AG04450 (cell line): ENCODE data around the gene MTA1. TPM values are rescaled to one million over a fixed set of nuclear protein-coding genes. Genes with fewer than 3 reads are reported as not detected.

Experiments used
- CTCF ChIA-PET: fragments of 300-600, 350-600 bp; formaldehyde crosslinking; extraction: SDS; loops from one replicate; lab custom pipeline; 2022; ENCODE audit warnings: antibody characterized with exemption, inconsistent platforms; lab: Charles Lee
- POLR2A ChIA-PET: fragments of 350-600 bp; formaldehyde crosslinking; extraction: SDS; loops from one replicate; lab custom pipeline; 2021; ENCODE audit warnings: antibody characterized with exemption, inconsistent platforms; lab: Yijun Ruan, JAX
- DNase-seq: peaks from one replicate; pipeline ENCODE4 v3.0.0-alpha.2; 2011; ENCODE audit warnings: low read depth, low spot score
- H3K27ac ChIP-seq: one replicate; pipeline ENCODE4 v1.5.1; 2012; ENCODE audit warnings: low read depth, low read length, control low read depth
- H3K27me3 ChIP-seq: one replicate; pipeline ENCODE4 v1.6.0; 2012; ENCODE audit warnings: low read length; ENCODE audit not compliant: control insufficient read depth, insufficient read depth
- H3K4me3 ChIP-seq: 2 replicates; pipeline ENCODE4 v1.5.1; 2011; ENCODE audit warnings: mild to moderate bottlenecking, low read depth, low read length, control low read depth
- H3K9me3 ChIP-seq: 2 replicates; pipeline ENCODE4 v1.5.1; 2012; ENCODE audit warnings: low read length; ENCODE audit not compliant: control insufficient read depth, insufficient read depth
- polyA plus RNA-seq: library from polyadenylated mRNA; depleted of rRNA; stranded (reverse); fragments of >200 nt; gene quantifications from 2 replicates; pipeline ENCODE4 v1.2.3, GENCODE V29; 2011
- TF ChIP-seq, protein P1 (sequence below): IDR thresholded peaks from 2 replicates; pipeline ENCODE4 v1.5.1; 2011; ENCODE audit warnings: low read depth, low read length, control low read depth, inconsistent platforms

Gene MTA1
- polyA plus RNA-seq, 1 experiment: 36.0 TPM

DNA sequence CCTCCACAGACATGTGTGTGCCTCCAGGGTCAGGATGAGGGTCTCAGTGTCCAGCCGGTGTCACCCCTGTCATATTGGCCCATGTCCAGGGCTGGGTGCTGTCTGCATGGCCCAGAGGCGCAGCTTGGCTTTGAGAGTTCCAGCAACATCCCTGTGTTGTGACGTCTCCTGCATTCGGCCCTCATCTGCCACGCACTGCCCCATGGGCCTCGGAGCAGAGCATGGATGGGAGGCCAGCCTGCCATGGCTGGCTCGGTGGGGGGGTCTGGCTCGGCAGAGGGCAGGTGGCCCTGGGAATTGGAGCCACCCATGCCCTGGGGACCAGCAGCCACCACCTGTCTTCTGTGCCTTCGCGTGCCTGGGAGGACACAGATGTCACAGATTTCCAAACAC lies 32.1 kb upstream of the MTA1 start:
- no peak for DNase-seq
- Histone ChIP-seq H3K27ac (no peak overlapping the region), H3K4me3 (no peak overlapping the region), H3K27me3 (no peaks in the 10 kb centered on the region), H3K9me3 (peaks cover 7% of the 10 kb centered on the region; the same call in 1 of the 2 replicates)
- POLR2A ChIA-PET: no interaction called here
- CTCF ChIA-PET: no interaction called here
- TF ChIP-seq, protein P1, sequence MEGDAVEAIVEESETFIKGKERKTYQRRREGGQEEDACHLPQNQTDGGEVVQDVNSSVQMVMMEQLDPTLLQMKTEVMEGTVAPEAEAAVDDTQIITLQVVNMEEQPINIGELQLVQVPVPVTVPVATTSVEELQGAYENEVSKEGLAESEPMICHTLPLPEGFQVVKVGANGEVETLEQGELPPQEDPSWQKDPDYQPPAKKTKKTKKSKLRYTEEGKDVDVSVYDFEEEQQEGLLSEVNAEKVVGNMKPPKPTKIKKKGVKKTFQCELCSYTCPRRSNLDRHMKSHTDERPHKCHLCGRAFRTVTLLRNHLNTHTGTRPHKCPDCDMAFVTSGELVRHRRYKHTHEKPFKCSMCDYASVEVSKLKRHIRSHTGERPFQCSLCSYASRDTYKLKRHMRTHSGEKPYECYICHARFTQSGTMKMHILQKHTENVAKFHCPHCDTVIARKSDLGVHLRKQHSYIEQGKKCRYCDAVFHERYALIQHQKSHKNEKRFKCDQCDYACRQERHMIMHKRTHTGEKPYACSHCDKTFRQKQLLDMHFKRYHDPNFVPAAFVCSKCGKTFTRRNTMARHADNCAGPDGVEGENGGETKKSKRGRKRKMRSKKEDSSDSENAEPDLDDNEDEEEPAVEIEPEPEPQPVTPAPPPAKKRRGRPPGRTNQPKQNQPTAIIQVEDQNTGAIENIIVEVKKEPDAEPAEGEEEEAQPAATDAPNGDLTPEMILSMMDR: no peak

DNA sequence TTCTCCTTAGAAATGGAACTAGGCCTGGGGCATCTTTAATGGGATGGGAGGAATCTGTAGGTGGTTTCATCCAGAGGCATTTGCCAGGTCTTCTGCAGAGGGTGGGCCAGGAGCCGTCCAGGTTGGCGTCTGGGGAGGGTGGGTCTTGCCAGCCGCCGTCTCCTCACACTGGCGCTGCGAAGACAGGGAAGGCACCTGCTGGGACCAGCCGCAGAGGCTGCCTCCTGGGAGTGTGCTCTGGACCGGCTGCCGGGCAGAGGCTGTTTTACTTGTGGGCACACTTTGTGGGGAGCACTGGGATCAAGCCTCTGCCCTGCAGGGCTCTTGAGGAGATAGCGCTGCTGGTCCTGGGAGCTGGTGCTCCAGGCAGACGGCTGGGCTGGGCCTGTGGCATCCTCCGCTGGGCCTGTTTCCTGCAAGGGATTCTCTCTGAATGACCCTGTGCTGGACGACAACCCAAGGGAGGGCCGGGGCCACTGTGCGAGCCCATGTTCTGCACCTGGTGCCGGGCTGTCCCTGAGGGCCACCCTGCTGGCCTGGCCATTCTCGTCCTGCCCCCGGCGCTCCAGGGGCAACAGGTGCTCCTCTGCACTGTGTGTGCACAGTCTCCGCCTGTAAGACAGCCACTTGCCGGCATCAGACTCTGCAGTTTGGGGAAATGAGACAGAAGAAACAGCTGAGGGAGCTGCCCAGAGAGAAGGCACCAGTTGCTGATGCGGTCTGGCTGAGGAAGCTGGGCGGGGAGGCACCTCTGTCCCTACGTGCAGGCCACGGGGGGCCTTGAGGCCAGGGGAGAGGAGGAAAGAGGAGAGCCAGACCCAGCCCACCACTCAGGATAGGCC lies 31.3 kb upstream of the MTA1 start:
- TF ChIP-seq, protein P1: no peak
- no peak overlapping the region for H3K4me3 ChIP-seq
- H3K9me3 ChIP-seq: peaks cover 2% of the 10 kb centered on the region; the same call in 1 of the 2 replicates
- no peak for DNase-seq
- ChIA-PET POLR2A (no interaction called here), CTCF (no interaction called here)
- no peaks in the 10 kb centered on the region for H3K27me3 ChIP-seq
- H3K27ac ChIP-seq: no peak overlapping the region

DNA sequence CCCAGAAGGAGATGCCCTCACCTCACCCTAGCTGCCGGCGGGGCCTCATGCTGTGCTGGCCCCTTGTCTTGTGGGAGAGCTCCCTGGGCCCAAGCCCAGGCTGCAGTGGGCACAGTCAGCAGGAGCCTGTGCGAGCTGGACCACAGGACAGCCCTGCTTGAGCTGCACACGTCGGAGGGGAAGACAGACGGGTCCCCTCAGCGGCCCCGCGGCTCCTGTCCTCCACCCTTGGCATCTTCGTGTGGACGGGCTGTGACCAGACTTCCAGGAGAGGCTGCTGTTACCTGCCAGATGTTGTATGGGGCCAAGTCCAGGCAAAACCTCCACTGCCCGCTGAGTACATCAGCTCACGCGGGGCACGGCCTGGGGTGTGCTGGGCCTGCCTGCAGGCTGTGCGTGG lies 30.7 kb upstream of the MTA1 start:
- H3K27ac ChIP-seq: no peak overlapping the region
- H3K9me3 ChIP-seq: no peaks in the 10 kb centered on the region
- no peaks in the 10 kb centered on the region for H3K27me3 ChIP-seq
- no peak overlapping the region for H3K4me3 ChIP-seq
- ChIA-PET CTCF (no interaction called here), POLR2A (no interaction called here)
- TF ChIP-seq, protein P1: no peak
- no peak for DNase-seq

DNA sequence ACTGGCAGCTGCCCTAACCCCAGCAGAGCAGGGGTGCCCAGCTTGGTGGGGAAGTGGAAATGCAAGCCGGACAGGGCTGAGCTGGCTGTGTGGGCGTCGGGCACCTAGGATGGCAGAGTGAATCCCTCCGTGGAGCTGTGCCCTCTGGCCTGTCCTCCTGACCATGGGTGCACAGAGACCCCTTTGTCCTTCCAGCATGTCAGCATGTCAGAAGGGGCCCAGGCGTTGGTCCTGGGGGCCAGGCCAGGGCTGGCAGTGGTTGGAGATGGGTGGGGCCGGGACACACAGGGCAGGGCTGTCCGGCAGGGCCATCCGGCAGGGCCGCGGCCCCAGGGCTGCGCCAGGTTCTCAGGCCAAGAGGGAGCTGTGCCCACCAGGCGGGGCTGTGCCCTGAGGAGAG lies 30.1 kb upstream of the MTA1 start:
- ChIA-PET CTCF (interaction anchor here (1.2 kb wide), 1 partner anchor 100 kb away, joined by 3 read pairs; no protein-coding TSS in a partner anchor), POLR2A (no interaction called here)
- H3K27me3 ChIP-seq: no peaks in the 10 kb centered on the region
- no peak overlapping the region for H3K27ac ChIP-seq
- DNase-seq: no peak
- no peak overlapping the region for H3K4me3 ChIP-seq
- TF ChIP-seq, protein P1: no peak
- no peaks in the 10 kb centered on the region for H3K9me3 ChIP-seq

DNA sequence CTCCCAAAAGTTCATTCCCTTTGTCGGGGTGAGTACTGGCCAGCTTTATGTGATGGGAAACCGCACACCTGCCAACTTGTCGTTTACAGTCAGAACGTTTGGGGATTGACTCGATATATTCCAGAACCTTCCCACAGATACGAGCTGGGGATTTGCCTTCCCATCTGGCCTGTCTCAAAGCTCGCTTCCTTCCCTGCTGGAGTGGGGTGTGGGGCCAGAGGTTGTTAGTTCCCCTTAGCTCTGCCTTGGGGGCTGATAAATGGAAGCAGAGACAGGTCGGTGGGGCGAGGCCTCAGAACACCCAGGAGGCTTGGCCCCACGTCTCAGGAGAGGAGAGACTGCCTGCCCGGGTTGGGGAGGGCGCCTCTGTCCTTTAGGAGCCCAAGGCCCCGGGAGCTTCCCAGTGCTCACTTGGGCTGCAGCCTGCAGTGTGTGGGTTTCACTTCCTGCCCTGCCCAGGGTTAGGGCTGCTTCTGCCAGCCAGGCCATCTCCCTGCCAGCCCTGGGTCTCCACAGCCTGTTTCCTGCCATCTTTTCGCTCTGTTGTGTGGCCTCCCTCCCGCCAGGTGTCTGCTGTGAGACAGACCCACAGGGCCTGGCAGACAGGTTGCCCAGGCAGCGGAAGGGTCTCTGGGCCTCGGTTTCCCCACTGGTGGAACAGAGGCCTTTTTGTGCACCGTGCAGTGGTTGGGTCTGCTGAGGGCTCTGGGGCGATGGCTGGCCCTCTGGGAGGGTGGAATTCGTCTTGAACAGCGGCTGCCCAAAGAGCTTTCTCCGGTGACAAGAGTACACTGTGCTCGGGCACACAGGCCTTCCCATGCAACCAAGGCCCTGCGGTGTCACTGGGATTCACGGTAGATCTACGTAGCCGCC lies 29.4 kb upstream of the MTA1 start:
- DNase-seq: no peak
- Histone ChIP-seq H3K27me3 (no peaks in the 10 kb centered on the region), H3K27ac (no peak overlapping the region), H3K9me3 (no peaks in the 10 kb centered on the region), H3K4me3 (no peak overlapping the region)
- ChIA-PET CTCF (interaction anchor here (1.2 kb wide), 1 partner anchor 100 kb away, joined by 3 read pairs; no protein-coding TSS in a partner anchor), POLR2A (no interaction called here)
- TF ChIP-seq, protein P1: no peak
